ENCODE results near the gene TXNRD2.

The TXNRD2 gene

GRCh38 chr22:19873138-19873959, 68.3 kb downstream of the TXNRD2 start:
- no peak for DNase-seq

- no peak for DNase-seq
These were observed 68.9 kb downstream of the TXNRD2 start for GRCh38 chr22:19872779-19873137.

GRCh38 chr22:19871845-19872778, 69.5 kb downstream of the TXNRD2 start:
- DNase-seq = no peak

GRCh38 chr22:19871023-19871844, 70.4 kb downstream of the TXNRD2 start:
- no peak for DNase-seq

- no peak for DNase-seq
These were observed 71.2 kb downstream of the TXNRD2 start for GRCh38 chr22:19870153-19871022.

- DNase-seq = no peak
These were observed 72.0 kb downstream of the TXNRD2 start for GRCh38 chr22:19869497-19870152.

- no peak for DNase-seq
These were observed 72.7 kb downstream of the TXNRD2 start for GRCh38 chr22:19868773-19869471.

GRCh38 chr22:19868333-19868732, 73.3 kb downstream of the TXNRD2 start:
- no peak for DNase-seq

GRCh38 chr22:19867617-19868016, 74.0 kb downstream of the TXNRD2 start:
- no peak for DNase-seq

GRCh38 chr22:19866665-19867009, 75.0 kb downstream of the TXNRD2 start:
- no peak for DNase-seq

- DNase-seq = no peak
These were observed 76.3 kb downstream of the TXNRD2 start for GRCh38 chr22:19865141-19865829.

- DNase-seq = no peak
These were observed 77.0 kb downstream of the TXNRD2 start for GRCh38 chr22:19864538-19865106.

GRCh38 chr22:19863571-19863970, 78.0 kb downstream of the TXNRD2 start:
- no peak for DNase-seq

GRCh38 chr22:19862619-19863246, 78.9 kb downstream of the TXNRD2 start:
- DNase-seq = no peak

GRCh38 chr22:19859861-19860510, 81.6 kb downstream of the TXNRD2 start:
- DNase-seq = no peak

- DNase-seq = no peak
These were observed 84.2 kb downstream of the TXNRD2 start for GRCh38 chr22:19857382-19857781.

GRCh38 chr22:19855504-19856409, 85.9 kb downstream of the TXNRD2 start:
- DNase-seq = peak; percentile 90
